Panc1 (cell line): ENCODE data around the gene NTN5. TPM values are rescaled to one million over a fixed set of nuclear protein-coding genes. Genes with fewer than 3 reads are reported as not detected.

ENCODE experiments used
- ATAC-seq: fragments of 200-7000 bp; cut with Tn5 transposase; 2 replicates; pipeline ENCODE4 v1.9.1; 2020; ENCODE audit warnings: mild to moderate bottlenecking, moderate library complexity
- BruUV-seq: library from RNA; stranded (reverse); fragments of 400-500 nt; replicated peaks from 2 replicates; lab custom pipeline; 2021; lab: Mats Ljungman, UMichigan
- CTCF ChIA-PET: fragments of 300-600 bp; sonication (Branson Sonifier 250); formaldehyde crosslinking; loops from one replicate; lab custom pipeline; 2022; ENCODE audit warnings: antibody characterized with exemption; lab: Charles Lee
- POLR2A ChIA-PET: fragments of 300-600 bp; sonication (Branson Sonifier 250); formaldehyde crosslinking; loops from one replicate; lab custom pipeline; 2022; ENCODE audit warnings: antibody characterized with exemption; lab: Charles Lee
- DNase-seq: peaks from one replicate; pipeline ENCODE4 v3.0.0-alpha.2; 2010; ENCODE audit warnings: low read depth, low spot score
- H3K27ac ChIP-seq: 2 replicates; pipeline ENCODE4 v1.5.1; 2011; ENCODE audit warnings: mild to moderate bottlenecking, low read length, inconsistent platforms
- H3K27me3 ChIP-seq: fragments of 200-500 bp; sonication (Bioruptor generic); 2 replicates; pipeline ENCODE4 v1.6.0; 2014; ENCODE audit warnings: low read length, inconsistent platforms; ENCODE audit not compliant: control insufficient read depth, insufficient read depth
- H3K36me3 ChIP-seq: fragments of 200-500 bp; sonication (Bioruptor generic); 2 replicates; pipeline ENCODE4 v1.5.1; 2014; ENCODE audit warnings: inconsistent platforms, mild to moderate bottlenecking, low read length, moderate library complexity; ENCODE audit not compliant: control insufficient read depth, insufficient read depth
- H3K4me1 ChIP-seq: 2 replicates; pipeline ENCODE4 v1.5.1; 2011; ENCODE audit warnings: inconsistent platforms, mild to moderate bottlenecking, low read length, moderate library complexity; ENCODE audit not compliant: control insufficient read depth, insufficient read depth
- H3K4me3 ChIP-seq, 2 experiments: 2 replicates each; pipeline ENCODE4 v1.5.1; 2011 to 2012; ENCODE audit warnings: low read depth in 2 of 2, low read length in 2 of 2, mild to moderate bottlenecking in 2 of 2, inconsistent platforms in 1 of 2, moderate library complexity in 1 of 2
- H3K9me3 ChIP-seq: fragments of 200-500 bp; sonication (Bioruptor generic); 2 replicates; pipeline ENCODE4 v1.5.1; 2014; ENCODE audit warnings: low read depth, mild to moderate bottlenecking, inconsistent platforms, low read length, moderate library complexity; ENCODE audit not compliant: control insufficient read depth, insufficient read depth
- CTCF ChIP-seq: fragments of 450-650 bp; IDR thresholded peaks from 2 replicates; pipeline ENCODE4 v1.5.1; 2017; ENCODE audit warnings: mild to moderate bottlenecking
- POLR2AphosphoS5 ChIP-seq: IDR thresholded peaks from 2 replicates; pipeline ENCODE4 v1.6.1; 2012; ENCODE audit warnings: mild to moderate bottlenecking, low read depth, low read length, moderate library complexity
- REST ChIP-seq, 2 experiments: IDR thresholded peaks; 2 replicates each; pipeline ENCODE4 v1.6.1; 2011 to 2012; ENCODE audit warnings: low read depth in 2 of 2, control low read depth in 1 of 2, low read length in 1 of 2, mild to moderate bottlenecking in 1 of 2, moderate library complexity in 1 of 2; ENCODE audit not compliant: insufficient read depth in 1 of 2
- SIN3A ChIP-seq: IDR thresholded peaks from 2 replicates; pipeline ENCODE4 v1.6.1; 2012; ENCODE audit warnings: low read depth, mild to moderate bottlenecking, low read length, moderate library complexity, borderline replicate concordance; ENCODE audit not compliant: insufficient read depth
- TCF7L2 ChIP-seq: IDR thresholded peaks from 2 replicates; pipeline ENCODE4 v1.6.1; 2011; ENCODE audit warnings: mild to moderate bottlenecking, low read depth, low read length, inconsistent platforms
- in situ Hi-C: cut with HindIII; loops from 2 replicates; pipeline ENCODE4 v1.10.0; 2016; ENCODE audit warnings: low sequenced_read_pairs, low pct_unique_long_range_greater_than_20kb
- intact Hi-C: fragments of 100-400 bp; cut with micrococcal nuclease; formaldehyde crosslinking; loops from one replicate; pipeline ENCODE4 v1.10.0; 2022; ENCODE audit not compliant: unreplicated experiment
- total RNA-seq: library from RNA; stranded (reverse); gene quantifications from one replicate; pipeline ENCODE4 v1.2.1, GENCODE V29; 2021; ENCODE audit not compliant: unreplicated experiment

The NTN5 gene
- total RNA-seq, 1 experiment from 2014 or later, result 0.23 TPM

- Histone ChIP-seq H3K4me1 (no peaks in the 10 kb centered on the region), H3K9me3 (no peaks in the 10 kb centered on the region), H3K4me3 (no peak overlapping the region), H3K27ac (no peak overlapping the region), H3K36me3 (no peaks in the 10 kb centered on the region), H3K27me3 (no peaks in the 10 kb centered on the region)
- ATAC-seq (no peak), DNase-seq (no peak)
- in situ Hi-C loops, result no loop called here
- intact Hi-C loops, result no loop called here
- BruUV-seq, result no TSS peak
- ChIA-PET POLR2A (no interaction called here), CTCF (no interaction called here)
- TF ChIP-seq CTCF (no peak), SIN3A (no peak), REST (IDR thresholded peaks at IDR 0.05; ENCODE audit: insufficient read depth in 1 of 2, low read depth in 2 of 2, low read length in 1 of 2) (no peak), TCF7L2 (no peak), POLR2AphosphoS5 (no peak)
Measured at GRCh38 chr19:48654299-48655059, 18.3 kb downstream of the NTN5 start.

GRCh38 chr19:48651683-48652048 is 21.2 kb downstream of the NTN5 start:
- Histone ChIP-seq H3K4me1 (peaks cover 2% of the 10 kb centered on the region; the same call in 1 of the 2 replicates), H3K36me3 (no peaks in the 10 kb centered on the region), H3K9me3 (no peaks in the 10 kb centered on the region), H3K4me3 (no peak overlapping the region), H3K27me3 (no peaks in the 10 kb centered on the region), H3K27ac (no peak overlapping the region)
- no TSS peak for BruUV-seq
- intact Hi-C loops (no loop called here), in situ Hi-C loops (no loop called here)
- POLR2A ChIA-PET, result interaction anchor here (0.6 kb wide), 1 partner anchor 120 kb away, joined by 5 read pairs; no protein-coding TSS in a partner anchor
- ATAC-seq (no peak), DNase-seq (no peak)
- TF ChIP-seq CTCF (no peak), SIN3A (no peak), REST (IDR thresholded peaks at IDR 0.05; ENCODE audit: insufficient read depth in 1 of 2, low read depth in 2 of 2, low read length in 1 of 2) (no peak), TCF7L2 (no peak), POLR2AphosphoS5 (no peak)
- CTCF ChIA-PET, result no interaction called here
